Measurements from ENCODE around the gene TAF11L4.
"Not testable (repeated sequence)": the region's sequence is repeated elsewhere in the genome, so short reads cannot be mapped to it uniquely, and the experiment has no call there.

The TAF11L4 gene

DNA sequence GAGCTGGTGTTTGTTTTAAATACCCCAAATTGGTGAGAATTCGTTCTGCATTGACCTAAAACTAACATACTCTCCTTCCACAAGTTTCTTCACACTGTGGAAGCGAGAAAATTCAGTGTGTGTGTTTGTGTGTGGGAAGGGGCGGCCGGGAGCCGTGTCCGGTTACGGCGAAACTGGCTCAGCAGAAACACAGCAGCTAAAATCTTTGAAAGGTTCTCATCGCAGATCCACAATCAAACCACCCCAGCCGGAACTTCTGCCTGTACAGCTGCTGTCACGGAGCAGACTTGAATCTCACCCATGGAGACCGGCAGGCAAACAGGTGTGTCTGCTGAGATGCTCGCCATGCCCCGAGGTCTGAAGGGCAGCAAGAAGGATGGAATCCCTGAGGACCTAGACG lies at the start of gene TAF11L4:
TSS of gene TAF11L4 (plus strand) at position 301 of the 400 bp plus-strand sequence.
- not testable (repeated sequence) for DNase-seq

- not testable (repeated sequence) for DNase-seq
Measured at GRCh38 chr5:17475064-17475463, 46.5 kb upstream of the TAF11L4 start.

DNA sequence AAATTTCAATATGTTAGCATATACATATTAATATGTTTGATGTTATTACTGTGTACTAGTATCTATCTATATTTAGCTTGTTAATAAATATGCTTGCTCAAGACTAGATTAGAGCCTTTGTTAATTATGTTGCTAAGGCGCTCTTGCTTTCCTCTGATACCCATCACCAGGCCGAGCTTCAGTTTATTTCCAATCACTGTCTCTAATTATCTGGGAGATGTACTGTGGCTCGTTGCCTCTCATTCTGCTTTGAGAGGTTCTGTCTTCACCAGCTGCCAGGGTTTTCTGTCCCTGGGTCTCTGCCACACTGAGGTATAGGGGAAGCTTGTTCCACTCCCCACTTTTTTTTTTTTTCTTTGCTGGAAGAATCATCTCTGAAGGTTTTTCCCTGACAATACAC lies 44.6 kb upstream of the TAF11L4 start:
- no peak for DNase-seq

- no peak for DNase-seq
Measured at GRCh38 chr5:17477573-17478265, 43.9 kb upstream of the TAF11L4 start.

DNA sequence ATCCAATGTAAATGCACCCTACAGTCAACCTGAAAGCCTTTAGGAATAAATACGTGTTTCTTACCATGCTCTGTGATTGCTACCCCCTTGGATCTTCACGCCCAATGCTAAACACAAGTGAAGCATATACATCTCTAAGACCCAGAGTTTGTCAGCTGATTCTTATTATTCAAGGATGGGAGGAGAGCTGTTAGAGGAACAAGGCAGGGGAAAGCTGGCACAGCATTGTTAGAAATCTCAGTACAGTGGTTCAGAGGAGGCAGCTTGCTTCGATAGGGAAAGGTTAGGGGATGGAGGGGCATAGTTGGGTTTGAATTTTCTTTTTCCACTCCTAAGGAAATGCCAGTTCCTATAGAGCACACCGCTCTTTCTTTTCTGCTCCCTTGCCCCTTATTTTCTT lies 40.2 kb upstream of the TAF11L4 start:
- DNase-seq: no peak

DNA sequence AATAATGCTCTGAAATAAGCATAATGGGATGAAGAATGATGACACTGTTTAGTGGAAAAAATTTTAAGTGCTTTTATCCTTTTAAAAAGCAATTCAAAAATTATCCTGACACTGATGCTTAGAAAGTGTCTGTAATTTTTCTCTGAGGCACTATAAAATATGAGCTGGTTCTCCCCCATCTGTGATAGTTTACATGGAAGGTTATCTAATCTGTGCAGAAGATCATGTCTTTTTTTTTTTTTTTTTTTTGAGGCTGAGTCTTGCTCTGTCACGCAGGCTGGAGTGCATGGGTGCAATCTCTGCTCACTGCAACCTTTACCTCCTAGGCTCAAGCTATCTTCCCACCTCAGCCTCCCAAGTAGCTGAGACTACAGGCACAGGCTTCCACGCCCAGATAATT lies 38.8 kb upstream of the TAF11L4 start:
- no peak for DNase-seq

DNA sequence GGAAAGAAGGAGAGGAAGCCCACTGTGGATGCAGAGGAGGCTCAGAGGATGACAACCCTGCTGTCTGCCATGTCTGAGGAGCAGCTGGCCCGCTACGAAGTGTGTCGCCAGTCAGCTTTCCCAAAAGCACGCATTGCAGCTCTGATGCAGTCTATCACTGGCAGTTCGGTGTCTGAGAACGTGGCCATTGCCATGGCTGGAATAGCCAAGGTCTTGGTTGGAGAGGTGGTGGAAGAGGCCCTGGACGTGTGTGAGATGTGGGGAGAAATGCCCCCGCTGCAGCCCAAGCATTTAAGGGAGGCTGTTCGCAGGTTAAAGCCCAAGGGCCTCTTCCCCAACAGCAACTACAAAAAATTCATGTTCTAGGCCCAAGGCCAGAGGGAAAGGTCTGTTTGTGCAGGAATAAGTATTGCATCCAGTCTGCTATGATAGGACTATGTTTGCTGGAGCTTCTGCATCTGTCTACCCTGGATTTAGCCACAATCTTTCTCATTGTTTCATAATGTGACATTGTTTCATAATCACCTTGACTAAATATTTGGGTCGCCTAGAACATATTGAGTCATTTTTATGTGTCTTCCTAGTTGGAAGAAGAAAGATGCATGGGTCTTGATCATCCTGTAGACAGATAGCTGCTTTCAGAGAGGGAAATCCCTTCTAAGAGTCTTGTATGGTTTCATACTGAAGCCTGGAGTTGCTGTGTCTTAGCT lies 35.0 kb upstream of the TAF11L4 start:
- DNase-seq: not testable (repeated sequence)

GRCh38 chr5:17487174-17487512 lies 34.5 kb upstream of the TAF11L4 start:
- no peak for DNase-seq

DNA sequence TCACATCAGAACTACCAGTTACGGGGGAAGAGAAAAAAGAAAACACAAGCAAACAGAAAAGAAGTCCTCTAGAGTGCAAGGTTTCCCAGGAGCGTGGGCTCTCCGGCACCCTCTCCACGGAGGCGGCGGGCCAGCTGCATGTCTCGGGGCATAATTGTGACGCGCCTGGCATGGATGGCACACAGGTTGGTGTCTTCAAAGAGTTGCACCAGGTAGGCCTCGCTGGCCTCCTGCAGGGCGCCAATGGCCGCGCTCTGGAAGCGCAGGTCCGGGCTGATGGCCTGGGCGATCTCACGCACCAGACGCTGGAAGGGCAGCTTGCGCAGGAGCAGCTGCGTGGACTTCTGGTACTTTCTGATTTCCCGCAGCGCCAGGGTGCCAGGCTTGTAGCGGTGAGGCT lies 30.3 kb upstream of the TAF11L4 start:
- not testable (repeated sequence) for DNase-seq

DNA sequence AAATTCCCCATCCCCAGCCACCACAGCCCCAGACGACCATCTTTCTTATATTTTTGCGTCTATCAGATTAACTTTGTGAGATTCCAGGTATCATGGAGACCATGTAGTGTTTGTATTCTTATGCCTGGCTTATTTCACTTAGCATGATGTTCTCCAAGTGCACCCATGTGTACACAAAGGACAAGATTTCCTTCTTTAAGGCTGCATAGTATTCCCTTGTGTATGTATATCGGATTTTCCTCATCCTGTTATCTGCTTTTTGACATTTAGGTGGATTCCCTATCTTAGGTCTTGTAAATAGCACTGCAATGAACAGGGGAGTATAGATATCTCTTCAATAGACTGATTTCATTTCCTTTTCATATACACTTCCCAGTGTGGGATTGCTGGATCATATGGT lies 28.8 kb upstream of the TAF11L4 start:
- DNase-seq: no peak

- no peak for DNase-seq
Measured at GRCh38 chr5:17497446-17497845, 24.2 kb upstream of the TAF11L4 start.

DNA sequence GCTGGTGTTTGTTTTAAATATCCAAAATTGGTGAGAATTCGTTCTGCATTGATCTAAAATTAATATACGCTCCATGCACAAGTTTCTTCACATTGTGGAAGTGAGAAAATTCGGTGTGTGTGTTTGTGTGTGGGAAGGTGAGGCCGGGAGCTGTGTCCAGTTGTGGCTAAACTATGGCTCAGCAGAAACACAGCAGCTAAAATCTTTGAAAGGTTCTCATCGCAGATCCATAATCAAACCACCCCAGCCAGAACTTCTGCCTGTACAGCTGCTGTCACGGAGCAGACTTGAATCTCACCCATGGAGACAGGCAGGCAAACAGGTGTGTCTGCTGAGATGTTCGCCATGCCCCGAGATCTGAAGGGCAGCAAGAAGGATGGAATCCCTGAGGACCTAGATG lies 23.7 kb upstream of the TAF11L4 start, which contains the start of gene TAF11L2:
TSS of gene TAF11L2 (plus strand) at position 301 of the 400 bp plus-strand sequence.
- DNase-seq: not testable (repeated sequence)

DNA sequence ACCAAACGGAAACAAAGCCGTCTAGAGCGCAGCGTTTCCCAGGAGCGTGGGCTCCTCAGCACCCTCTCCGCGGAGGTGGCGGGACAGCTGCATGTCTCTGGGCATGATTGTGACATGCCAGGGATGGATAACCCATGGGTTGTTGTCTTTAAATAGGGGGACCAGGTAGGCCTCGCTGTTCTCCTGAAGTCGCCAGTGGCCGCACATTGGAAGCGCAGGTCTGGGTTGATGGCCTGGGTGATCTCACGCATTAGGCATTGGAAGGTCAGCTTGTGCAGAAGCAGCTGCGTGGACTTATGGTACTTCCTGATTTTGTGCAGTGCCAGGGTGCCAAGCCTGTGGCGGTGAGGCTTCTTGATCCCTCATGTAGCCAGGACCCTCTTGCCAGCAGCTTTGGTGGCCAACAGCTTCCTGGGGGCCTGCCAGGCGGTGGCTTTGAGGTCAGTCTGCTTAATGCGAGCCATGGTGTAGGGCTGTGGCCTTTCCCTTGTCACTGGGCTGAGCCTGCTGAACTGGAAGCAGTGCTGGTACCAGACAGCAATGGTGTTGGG lies 9.8 kb upstream of the TAF11L4 start:
- no peak for DNase-seq

DNA sequence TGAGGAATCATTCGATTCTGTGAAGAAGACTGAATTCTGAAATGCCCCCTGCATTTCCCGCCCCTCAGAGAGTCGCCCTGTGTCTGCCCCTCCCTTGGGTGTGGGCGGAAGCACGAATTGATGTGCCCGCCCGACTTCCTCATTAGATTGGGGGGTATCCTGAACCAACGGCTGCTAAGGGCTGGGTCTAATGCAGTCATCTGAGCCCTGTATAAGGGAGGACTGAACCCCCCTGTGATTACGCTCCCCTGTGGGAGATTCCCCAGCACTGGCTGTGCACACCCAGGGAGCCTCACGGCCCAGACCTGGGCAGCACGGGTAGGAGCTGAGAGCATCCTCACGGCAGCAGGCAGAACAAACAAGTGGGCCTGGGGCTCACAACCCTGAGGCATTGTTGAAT lies 4.1 kb upstream of the TAF11L4 start:
- not testable (repeated sequence) for DNase-seq

GRCh38 chr5:17518067-17518466 lies 3.5 kb upstream of the TAF11L4 start, which contains the start of gene TAF11L3:
TAF11L3 (plus strand) TSS chr5:17518367.
- DNase-seq: not testable (repeated sequence)

GRCh38 chr5:17519508-17519907 lies 2.1 kb upstream of the TAF11L4 start:
- not testable (repeated sequence) for DNase-seq

GRCh38 chr5:17524935-17525334 lies 3.3 kb downstream of the TAF11L4 start, which contains the start of gene TAF11L5:
TAF11L5 (plus strand) TSS chr5:17525235.
- DNase-seq: not testable (repeated sequence)

DNA sequence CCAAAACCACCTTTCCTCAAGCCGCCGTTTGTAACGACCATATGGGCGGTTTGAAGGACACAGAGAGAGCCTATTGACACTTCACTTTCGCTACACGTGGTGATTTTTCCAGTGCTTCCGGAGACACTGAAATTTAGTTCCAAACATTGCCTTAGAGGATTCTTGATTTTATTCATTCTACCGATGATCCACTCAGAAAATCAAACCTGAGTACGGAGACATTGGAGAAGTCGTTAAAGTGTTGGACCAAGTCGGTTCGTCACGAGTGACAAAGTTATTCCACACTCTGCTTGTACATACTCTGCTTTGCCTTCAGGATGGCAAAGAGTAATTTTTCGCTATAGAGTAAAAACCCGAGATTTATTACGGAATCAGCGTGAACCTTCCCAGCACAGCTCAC lies 4.9 kb downstream of the TAF11L4 start:
- DNase-seq: not testable (repeated sequence)

GRCh38 chr5:17528369-17528768 lies 6.8 kb downstream of the TAF11L4 start, which contains the start of gene TAF11L6:
TAF11L6 (plus strand) TSS chr5:17528669.
- DNase-seq: not testable (repeated sequence)

Data from nucleus accumbens (tissue), 56 donors.